Tibial nerve (tissue), 4 donors: Measurements from ENCODE around the gene YOD1.

ENCODE experiments used
- EP300 ChIP-seq, 2 donors: sonication (generic); formaldehyde crosslinking; IDR thresholded peaks; one replicate each; pipeline ENCODE4 v1.6.1; 2017; ENCODE audit warnings: antibody characterized with exemption in 2 of 2, mild to moderate bottlenecking in 1 of 2
- POLR2A ChIP-seq, 2 donors: fragments of 450-650 bp; IDR thresholded peaks; one replicate each; pipeline ENCODE4 v1.6.1; 2017; ENCODE audit warnings: antibody characterized with exemption in 2 of 2, mild to moderate bottlenecking in 2 of 2, moderate library complexity in 2 of 2
- TF ChIP-seq, protein P1 (sequence below), 5 experiments: fragments of 200-600 bp in 3 of 5; fragments of 450-650 bp in 2 of 5; sonication (generic) in 3 of 5; IDR thresholded peaks; one replicate each; pipeline ENCODE4 v1.5.1; 2016 to 2019; ENCODE audit warnings: antibody characterized with exemption in 5 of 5, mild to moderate bottlenecking in 3 of 5, moderate library complexity in 2 of 5

DNA sequence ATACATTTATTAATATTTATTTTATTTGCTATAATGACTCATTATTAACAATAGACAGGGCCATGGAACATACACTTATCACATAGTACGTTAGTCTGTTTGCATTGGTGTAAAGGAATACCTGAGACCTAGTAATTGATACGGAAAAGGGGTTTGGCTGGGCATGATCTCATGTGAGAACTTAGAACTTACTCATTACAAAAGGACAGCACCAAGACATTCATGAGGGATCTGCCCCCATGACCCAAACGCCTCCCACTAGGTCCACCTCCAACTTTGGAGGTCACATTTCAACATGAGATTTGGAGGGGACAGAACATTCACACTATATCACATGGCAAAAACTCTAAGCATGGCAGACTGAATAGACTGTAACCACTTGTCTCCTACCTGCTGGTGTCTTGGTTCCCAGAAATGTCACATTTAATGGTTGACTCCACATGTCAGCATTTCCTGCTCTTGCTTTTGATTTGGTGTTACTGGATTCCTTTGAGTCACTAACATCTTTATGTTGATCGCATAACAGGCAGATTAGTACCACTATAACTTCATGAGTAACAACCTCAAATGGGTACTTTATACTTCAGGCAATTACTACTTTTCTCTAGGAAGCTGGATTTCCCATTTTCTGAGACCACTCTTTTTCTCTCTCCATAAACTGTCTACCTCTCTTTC lies 15.0 kb downstream of the YOD1 start:
- TF ChIP-seq, protein P1, sequence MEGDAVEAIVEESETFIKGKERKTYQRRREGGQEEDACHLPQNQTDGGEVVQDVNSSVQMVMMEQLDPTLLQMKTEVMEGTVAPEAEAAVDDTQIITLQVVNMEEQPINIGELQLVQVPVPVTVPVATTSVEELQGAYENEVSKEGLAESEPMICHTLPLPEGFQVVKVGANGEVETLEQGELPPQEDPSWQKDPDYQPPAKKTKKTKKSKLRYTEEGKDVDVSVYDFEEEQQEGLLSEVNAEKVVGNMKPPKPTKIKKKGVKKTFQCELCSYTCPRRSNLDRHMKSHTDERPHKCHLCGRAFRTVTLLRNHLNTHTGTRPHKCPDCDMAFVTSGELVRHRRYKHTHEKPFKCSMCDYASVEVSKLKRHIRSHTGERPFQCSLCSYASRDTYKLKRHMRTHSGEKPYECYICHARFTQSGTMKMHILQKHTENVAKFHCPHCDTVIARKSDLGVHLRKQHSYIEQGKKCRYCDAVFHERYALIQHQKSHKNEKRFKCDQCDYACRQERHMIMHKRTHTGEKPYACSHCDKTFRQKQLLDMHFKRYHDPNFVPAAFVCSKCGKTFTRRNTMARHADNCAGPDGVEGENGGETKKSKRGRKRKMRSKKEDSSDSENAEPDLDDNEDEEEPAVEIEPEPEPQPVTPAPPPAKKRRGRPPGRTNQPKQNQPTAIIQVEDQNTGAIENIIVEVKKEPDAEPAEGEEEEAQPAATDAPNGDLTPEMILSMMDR (IDR thresholded peaks at IDR 0.05), result no peak
- TF ChIP-seq POLR2A (IDR thresholded peaks at IDR 0.05) (no peak), EP300 (IDR thresholded peaks at IDR 0.05) (no peak)
